HCT116 (cell line): Measurements from ENCODE around the gene UTF1. TPM values are rescaled to one million over a fixed set of nuclear protein-coding genes. Genes with fewer than 3 reads are reported as not detected.

Experiments used
- ATAC-seq: fragments of 200-7000 bp; cut with Tn5 transposase; 2 replicates; pipeline ENCODE4 v1.9.1; 2020; ENCODE audit warnings: mild to moderate bottlenecking, moderate library complexity
- BruUV-seq: library from RNA; stranded (reverse); fragments of 400-500 nt; replicated peaks from 2 replicates; lab custom pipeline; 2021; lab: Mats Ljungman, UMichigan
- CTCF ChIA-PET: fragments of 300-600 bp; sonication (Branson Sonifier 250); formaldehyde crosslinking; loops from one replicate; lab custom pipeline; 2021; ENCODE audit warnings: antibody characterized with exemption; lab: Charles Lee
- POLR2A ChIA-PET: fragments of 300-600, 350-600 bp; sonication (Branson Sonifier 250); formaldehyde crosslinking; loops from one replicate; lab custom pipeline; 2021; ENCODE audit warnings: antibody characterized with exemption; lab: Charles Lee
- RAD21 ChIA-PET, 2 experiments: fragments of 300-600 bp; sonication (Branson Sonifier 250); formaldehyde crosslinking; loops; one replicate each; lab custom pipeline; 2023; ENCODE audit warnings: low total read pairs in 2 of 2; ENCODE audit not compliant: uncharacterized antibody in 2 of 2, unreplicated experiment in 2 of 2, low non-redundant PET in 1 of 2; lab: Charles Lee
- DNase-seq: peaks from one replicate; pipeline ENCODE4 v3.0.0-alpha.2; 2010; ENCODE audit warnings: low read depth, low spot score
- H2AFZ ChIP-seq: fragments of 200-600 bp; shearing (Covaris generic), sonication (generic); 2 replicates; pipeline ENCODE4 v1.6.1; 2017; ENCODE audit warnings: low read depth, mixed run types, mixed read lengths, antibody characterized with exemption, low read length; ENCODE audit not compliant: poor library complexity, severe bottlenecking
- H3K27ac ChIP-seq: 2 replicates; pipeline ENCODE4 v1.5.1; 2012; ENCODE audit warnings: low read depth, low read length
- H3K27me3 ChIP-seq: fragments of 200-600 bp; sonication (generic); 2 replicates; pipeline ENCODE4 v1.6.1; 2016; ENCODE audit warnings: mixed run types, low read length, mixed read lengths; ENCODE audit not compliant: insufficient read depth
- H3K36me3 ChIP-seq, 2 experiments: fragments of 200-500 bp in 1 of 2; fragments of 200-600 bp in 1 of 2; sonication (Bioruptor generic) in 1 of 2; sonication (generic) in 1 of 2; 2 replicates each; pipeline versions ENCODE4 v1.5.1 to v1.6.1; 2014 to 2016; ENCODE audit warnings: low read length in 2 of 2, inconsistent platforms in 1 of 2, mixed read lengths in 1 of 2, mixed run types in 1 of 2; ENCODE audit not compliant: insufficient read depth in 2 of 2, control insufficient read depth in 1 of 2
- H3K4me1 ChIP-seq, 2 experiments: fragments of 200-600 bp in 1 of 2; sonication (generic) in 1 of 2; 2 replicates each; pipeline versions ENCODE4 v1.5.1 to v1.6.1; 2012 to 2017; ENCODE audit warnings: low read length in 2 of 2, inconsistent platforms in 1 of 2, mild to moderate bottlenecking in 1 of 2, mixed read lengths in 1 of 2, mixed run types in 1 of 2, moderate library complexity in 1 of 2; ENCODE audit not compliant: insufficient read depth in 2 of 2, control insufficient read depth in 1 of 2
- H3K4me2 ChIP-seq: fragments of 200-600 bp; sonication (generic); 2 replicates; pipeline ENCODE4 v1.6.1; 2017; ENCODE audit warnings: mixed run types, low read length, mixed read lengths
- H3K4me3 ChIP-seq, 2 experiments: fragments of 200-600 bp in 1 of 2; sonication (generic) in 1 of 2; replicated peaks in 1 of 2; 2 replicates each; pipeline ENCODE4 v1.5.1; 2011 to 2016; ENCODE audit warnings: low read length in 2 of 2, control low read depth in 1 of 2, low read depth in 1 of 2, mild to moderate bottlenecking in 1 of 2, mixed read lengths in 1 of 2, mixed run types in 1 of 2
- H3K79me2 ChIP-seq: fragments of 200-600 bp; sonication (generic); 2 replicates; pipeline ENCODE4 v1.6.1; 2017; ENCODE audit warnings: mild to moderate bottlenecking, mixed run types, low read length, moderate library complexity, mixed read lengths; ENCODE audit not compliant: insufficient read depth
- H3K9ac ChIP-seq: fragments of 200-600 bp; sonication (generic); 2 replicates; pipeline ENCODE4 v1.6.1; 2016; ENCODE audit warnings: low read length, mixed read lengths
- H3K9me2 ChIP-seq: fragments of 200-600 bp; sonication (generic), shearing (Covaris generic); 2 replicates; pipeline ENCODE4 v1.6.1; 2017; ENCODE audit warnings: mixed run types, mild to moderate bottlenecking, moderate library complexity; ENCODE audit not compliant: insufficient read depth
- H3K9me3 ChIP-seq, 2 experiments: fragments of 200-500 bp in 1 of 2; fragments of 200-600 bp in 1 of 2; sonication (Bioruptor generic) in 1 of 2; sonication (generic) in 1 of 2; 2 replicates each; pipeline ENCODE4 v1.6.1; 2014 to 2017; ENCODE audit warnings: low read length in 2 of 2, mixed read lengths in 2 of 2, inconsistent platforms in 1 of 2, low read depth in 1 of 2, mild to moderate bottlenecking in 1 of 2, mixed run types in 1 of 2, moderate library complexity in 1 of 2; ENCODE audit not compliant: control insufficient read depth in 1 of 2, insufficient read depth in 1 of 2
- H4K20me1 ChIP-seq: fragments of 200-600 bp; sonication (generic), shearing (Covaris generic); 2 replicates; pipeline ENCODE4 v1.6.1; 2017; ENCODE audit warnings: mixed run types, mild to moderate bottlenecking, moderate library complexity; ENCODE audit not compliant: insufficient read depth
- CBX3 ChIP-seq: IDR thresholded peaks from 2 replicates; pipeline ENCODE4 v1.6.1; 2012; ENCODE audit warnings: low read depth
- EGR1 ChIP-seq: IDR thresholded peaks from 2 replicates; pipeline ENCODE4 v1.6.1; 2012; ENCODE audit warnings: low read depth
- ELF1 ChIP-seq: IDR thresholded peaks from 2 replicates; pipeline ENCODE4 v1.6.1; 2012; ENCODE audit warnings: low read depth, borderline replicate concordance
- SIN3A ChIP-seq: IDR thresholded peaks from 2 replicates; pipeline ENCODE4 v1.6.1; 2012; ENCODE audit warnings: low read depth
- ZFX ChIP-seq: fragments of 450-650 bp; IDR thresholded peaks from 2 replicates; pipeline ENCODE4 v1.6.1; 2017
- intact Hi-C: fragments of 100-400 bp; cut with micrococcal nuclease; formaldehyde crosslinking; loops from 2 replicates; pipeline ENCODE4 v1.10.0; 2022
- total RNA-seq: library from RNA; stranded (reverse); gene quantifications from one replicate; pipeline ENCODE4 v1.2.1, GENCODE V29; 2021; ENCODE audit not compliant: unreplicated experiment
- TF ChIP-seq, protein P1 (sequence below): IDR thresholded peaks from 2 replicates; pipeline ENCODE4 v1.6.1; 2011; ENCODE audit warnings: mild to moderate bottlenecking, low read length, moderate library complexity; ENCODE audit not compliant: insufficient replicate concordance; ENCODE audit errors: extremely low read depth
- TF ChIP-seq, protein P2 (sequence below): IDR thresholded peaks from 2 replicates; pipeline ENCODE4 v1.6.1; 2012

Gene UTF1
- total RNA-seq, 1 experiment from 2014 or later = not detected

GRCh38 chr10:133245439-133246235 is 15.6 kb downstream of the UTF1 start:
- no peak overlapping the region for H3K27ac ChIP-seq
- no peak overlapping the region for H2AFZ ChIP-seq
- no peaks in the 10 kb centered on the region for H3K79me2 ChIP-seq
- H3K4me3 ChIP-seq = no peak overlapping the region
- intact Hi-C loops = no loop called here
- ChIA-PET POLR2A (interaction anchor here (1.5 kb wide), 1 partner anchor 12 kb away, joined by 3 read pairs; no protein-coding TSS in a partner anchor), RAD21 (no interaction called here), CTCF (no interaction called here)
- peak overlapping the region; percentile 25; the same call in 1 of the 2 replicates for H3K4me2 ChIP-seq
- no peak overlapping the region for H3K9ac ChIP-seq
- DNase-seq = no peak
- no peak for TF ChIP-seq ELF1
- TF ChIP-seq CBX3 = no peak
- TF ChIP-seq, protein P1, sequence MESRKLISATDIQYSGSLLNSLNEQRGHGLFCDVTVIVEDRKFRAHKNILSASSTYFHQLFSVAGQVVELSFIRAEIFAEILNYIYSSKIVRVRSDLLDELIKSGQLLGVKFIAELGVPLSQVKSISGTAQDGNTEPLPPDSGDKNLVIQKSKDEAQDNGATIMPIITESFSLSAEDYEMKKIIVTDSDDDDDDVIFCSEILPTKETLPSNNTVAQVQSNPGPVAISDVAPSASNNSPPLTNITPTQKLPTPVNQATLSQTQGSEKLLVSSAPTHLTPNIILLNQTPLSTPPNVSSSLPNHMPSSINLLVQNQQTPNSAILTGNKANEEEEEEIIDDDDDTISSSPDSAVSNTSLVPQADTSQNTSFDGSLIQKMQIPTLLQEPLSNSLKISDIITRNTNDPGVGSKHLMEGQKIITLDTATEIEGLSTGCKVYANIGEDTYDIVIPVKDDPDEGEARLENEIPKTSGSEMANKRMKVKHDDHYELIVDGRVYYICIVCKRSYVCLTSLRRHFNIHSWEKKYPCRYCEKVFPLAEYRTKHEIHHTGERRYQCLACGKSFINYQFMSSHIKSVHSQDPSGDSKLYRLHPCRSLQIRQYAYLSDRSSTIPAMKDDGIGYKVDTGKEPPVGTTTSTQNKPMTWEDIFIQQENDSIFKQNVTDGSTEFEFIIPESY = no peak
- no peak for TF ChIP-seq ZFX
- BruUV-seq = no TSS peak
- H3K9me3 ChIP-seq = no peaks in the 10 kb centered on the region
- no peaks in the 10 kb centered on the region for H4K20me1 ChIP-seq
- no peaks in the 10 kb centered on the region for H3K9me2 ChIP-seq
- peak; percentile 46; the same call in 1 of the 2 replicates for ATAC-seq
- no peaks in the 10 kb centered on the region for H3K36me3 ChIP-seq
- no peaks in the 10 kb centered on the region for H3K27me3 ChIP-seq
- peaks cover 0 to 9% of the 10 kb centered on the region in 2 experiments; a peak in 1 of 4 replicates for H3K4me1 ChIP-seq

GRCh38 chr10:133246236-133246626 is 16.2 kb downstream of the UTF1 start:
- no peak overlapping the region for H3K9ac ChIP-seq
- no peaks in the 10 kb centered on the region for H3K27me3 ChIP-seq
- no peaks in the 10 kb centered on the region for H3K9me2 ChIP-seq
- intact Hi-C loops = no loop called here
- no peaks in the 10 kb centered on the region for H4K20me1 ChIP-seq
- H3K9me3 ChIP-seq = no peaks in the 10 kb centered on the region
- POLR2A ChIA-PET = interaction anchor here (1.5 kb wide), 1 partner anchor 11 kb away, joined by 3 read pairs; no protein-coding TSS in a partner anchor
- RAD21 ChIA-PET = no interaction called here
- TF ChIP-seq, protein P2, sequence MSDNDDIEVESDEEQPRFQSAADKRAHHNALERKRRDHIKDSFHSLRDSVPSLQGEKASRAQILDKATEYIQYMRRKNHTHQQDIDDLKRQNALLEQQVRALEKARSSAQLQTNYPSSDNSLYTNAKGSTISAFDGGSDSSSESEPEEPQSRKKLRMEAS = no peak
- TF ChIP-seq EGR1 (no peak), SIN3A (no peak), ELF1 (no peak)
- no peak overlapping the region for H2AFZ ChIP-seq
- no peak overlapping the region for H3K27ac ChIP-seq
- no peak for DNase-seq
- CTCF ChIA-PET = no interaction called here
- no TSS peak for BruUV-seq
- no peaks in the 10 kb centered on the region for H3K79me2 ChIP-seq
- ATAC-seq = no peak
- H3K4me1 ChIP-seq = peaks cover 0 to 9% of the 10 kb centered on the region in 2 experiments; a peak in 1 of 4 replicates
- H3K4me2 ChIP-seq = peak overlapping the region; percentile 25; the same call in 1 of the 2 replicates
- no peak overlapping the region for H3K4me3 ChIP-seq
- H3K36me3 ChIP-seq = no peaks in the 10 kb centered on the region
